Muscle of arm (tissue), 12 donors: ENCODE data around the gene ZNF468. TPM values are rescaled to one million over a fixed set of nuclear protein-coding genes. Genes with fewer than 3 reads are reported as not detected.
"Not testable (repeated sequence)": the region's sequence is repeated elsewhere in the genome, so short reads cannot be mapped to it uniquely, and the experiment has no call there.

Source experiments
- DNase-seq: peaks from one replicate; pipeline ENCODE4 v3.0.0-alpha.2; 2013
- polyA plus RNA-seq, 12 donors: library from polyadenylated mRNA; unstranded; fragments of 120-200 nt; gene quantifications; one replicate each; pipeline ENCODE4 v1.2.1, GENCODE V29; 2013; ENCODE audit not compliant: insufficient read length in 12 of 12

ZNF468 gene
- polyA plus RNA-seq, 12 donors: 13.0 to 26.6 (median 19.8) TPM; not detected in 1

- DNase-seq: not testable (repeated sequence)
These were observed 23.1 kb downstream of the ZNF468 start for GRCh38 chr19:52834289-52834688.

GRCh38 chr19:52833541-52833940 is 23.9 kb downstream of the ZNF468 start:
- not testable (repeated sequence) for DNase-seq

- DNase-seq: not testable (repeated sequence)
These were observed 27.6 kb downstream of the ZNF468 start for GRCh38 chr19:52829866-52830265.

GRCh38 chr19:52825765-52826164 is 31.7 kb downstream of the ZNF468 start:
- DNase-seq: no peak

- DNase-seq: no peak
These were observed 33.7 kb downstream of the ZNF468 start for GRCh38 chr19:52823676-52824075.

GRCh38 chr19:52821204-52821960 is 36.0 kb downstream of the ZNF468 start, which contains the start of gene ZNF28:
Gene ZNF28, minus strand, starts transcription at chr19:52821633. Its CDS starts 3,675 bp downstream, at chr19:52817958.
- peak; percentile 51 for DNase-seq

- peak; percentile 10 for DNase-seq
These were observed 36.8 kb downstream of the ZNF468 start for GRCh38 chr19:52820472-52821203.

- DNase-seq: no peak
These were observed 47.6 kb downstream of the ZNF468 start for GRCh38 chr19:52809801-52810200.

GRCh38 chr19:52799950-52800640 is 57.3 kb downstream of the ZNF468 start:
- not testable (repeated sequence) for DNase-seq

- DNase-seq: no peak
These were observed 68.0 kb downstream of the ZNF468 start for GRCh38 chr19:52789440-52789839.

Other genes starting within 250 kb of the ZNF468 start
- gene ZNF83, start 219.3 kb downstream of the ZNF468 start, polyA plus RNA-seq: 100 to 1,000 TPM in 1 of 12 donors, 10 to 100 TPM in 10, not detected in 1; 26.8 to 107 (median 43.4) TPM
- 10 to 100 TPM in 5 of 12 donors, 1 to 10 TPM in 6, not detected in 1; 6.1 to 26.3 (median 9.6) TPM for gene ZNF611, start 122.6 kb downstream of the ZNF468 start, polyA plus RNA-seq
- 10 to 100 TPM in 1 of 12 donors, 1 to 10 TPM in 9, not detected in 2; 2.2 to 13.1 (median 2.8) TPM for gene ZNF600, start 70.8 kb downstream of the ZNF468 start, polyA plus RNA-seq
- 10 to 100 TPM in 5 of 12 donors, 1 to 10 TPM in 6, not detected in 1; 6.2 to 14.7 (median 9.6) TPM for gene ZNF28, start 36.0 kb downstream of the ZNF468 start, polyA plus RNA-seq
- gene ZNF320, start 40.0 kb upstream of the ZNF468 start, polyA plus RNA-seq: 10 to 100 TPM in 9 of 12 donors, 1 to 10 TPM in 1, not detected in 2; 8.7 to 29.5 (median 19.4) TPM
- 1 to 10 TPM in 11 of 12 donors, not detected in 1; 3.1 to 7.6 (median 3.3) TPM for gene ZNF888, start 65.8 kb upstream of the ZNF468 start, polyA plus RNA-seq
- 10 to 100 TPM in 1 of 12 donors, 1 to 10 TPM in 10, not detected in 1; 6.4 to 35.3 (median 8.3) TPM for gene ZNF816, start 105.3 kb upstream of the ZNF468 start, polyA plus RNA-seq
- under 1 TPM in 5 of 12 donors, not detected in 7; 0.08 to 0.22 (median 0.09) TPM for gene ERVV-1, start 156.3 kb upstream of the ZNF468 start, polyA plus RNA-seq
- gene ERVV-2, start 187.1 kb upstream of the ZNF468 start, polyA plus RNA-seq: not detected
- gene ZNF160, start 245.8 kb upstream of the ZNF468 start, polyA plus RNA-seq: 10 to 100 TPM in 11 of 12 donors, not detected in 1; 17.1 to 42.4 (median 25.0) TPM